Lung (tissue), 12 donors: Measurements from ENCODE around the gene P4HA3. TPM values are rescaled to one million over a fixed set of nuclear protein-coding genes. Genes with fewer than 3 reads are reported as not detected.
"Not testable (repeated sequence)": the region's sequence is repeated elsewhere in the genome, so short reads cannot be mapped to it uniquely, and the experiment has no call there.

Experiments
- ATAC-seq: fragments of 200-7000 bp; cut with Tn5 transposase; one replicate; pipeline ENCODE4 v1.9.1; 2020; ENCODE audit warnings: moderate number of reproducible peaks; ENCODE audit not compliant: insufficient read depth, low FRiP score
- DNase-seq, 3 donors: peaks; one replicate each; pipeline ENCODE4 v3.0.0-alpha.2; 2013 to 2017
- H3K27ac ChIP-seq, 2 donors: one replicate each; pipeline ENCODE4 v1.5.1; 2013; ENCODE audit warnings: mild to moderate bottlenecking in 2 of 2, moderate library complexity in 2 of 2, control low read depth in 1 of 2, inconsistent platforms in 1 of 2, low read depth in 1 of 2, low read length in 1 of 2
- H3K27me3 ChIP-seq, 3 donors: one replicate each; pipeline ENCODE4 v1.5.1; 2013; ENCODE audit warnings: low read length in 2 of 3; ENCODE audit not compliant: control insufficient read depth in 3 of 3, insufficient read depth in 3 of 3
- H3K36me3 ChIP-seq, 4 donors: one replicate each; pipeline ENCODE4 v1.5.1; 2013; ENCODE audit warnings: low read length in 4 of 4, mild to moderate bottlenecking in 1 of 4, moderate library complexity in 1 of 4; ENCODE audit not compliant: control insufficient read depth in 4 of 4, insufficient read depth in 4 of 4
- H3K4me1 ChIP-seq, 5 donors: one replicate each; pipeline ENCODE4 v1.5.1; 2013; ENCODE audit warnings: low read length in 5 of 5, mild to moderate bottlenecking in 2 of 5, moderate library complexity in 1 of 5; ENCODE audit not compliant: control insufficient read depth in 5 of 5, insufficient read depth in 5 of 5
- H3K4me3 ChIP-seq: one replicate; pipeline ENCODE4 v1.5.1; 2013; ENCODE audit warnings: mild to moderate bottlenecking, control low read depth, moderate library complexity
- H3K9ac ChIP-seq, 2 donors: one replicate each; pipeline ENCODE4 v1.5.1; 2013; ENCODE audit warnings: low read length in 2 of 2, control low read depth in 1 of 2; ENCODE audit not compliant: insufficient read depth in 1 of 2
- H3K9me3 ChIP-seq, 4 donors: one replicate each; pipeline ENCODE4 v1.5.1; 2013; ENCODE audit warnings: low read length in 3 of 4, mild to moderate bottlenecking in 1 of 4, moderate library complexity in 1 of 4; ENCODE audit not compliant: control insufficient read depth in 4 of 4, insufficient read depth in 3 of 4
- CTCF ChIP-seq: IDR thresholded peaks from 2 replicates; pipeline ENCODE4 v1.5.1; 2012; ENCODE audit warnings: mild to moderate bottlenecking; ENCODE audit errors: control extremely low read depth, extremely low read depth
- WGBS, 2 donors: extraction: QIAGEN DNeasy Blood & Tissue Kit; methylation state at CpG; one replicate each; pipeline ENCODE4 v1.1.7; 2013; 5-methylcytosine and 5-hydroxymethylcytosine counted together
- polyA plus RNA-seq, 2 donors: library from polyadenylated mRNA; stranded (reverse); fragments of 200-250 nt; gene quantifications; one replicate each; pipeline ENCODE4 v1.2.1, GENCODE V29; 2013
- total RNA-seq, 2 donors: library from RNA; depleted of rRNA in 1 of 2; stranded (reverse); fragments of >200 nt in 1 of 2; gene quantifications; one replicate each; pipeline ENCODE4 v1.2.1, GENCODE V29; 2014 to 2021
- donor health status: control.
- donor health status: control.
- donor health status: Bipolar disorder and iron deficiency.
- donor health status: healthy.
- donor health status: DM: yes; HTN: yes; CAD: no.

Gene P4HA3
- total and polyA plus RNA-seq, 4 donors: 0.40 to 3.3 (median 0.99) TPM

- H3K9me3 ChIP-seq: no peaks in the 10 kb centered on the region
- no peak for TF ChIP-seq CTCF
Measured at GRCh38 chr11:74339619-74340018, 28.2 kb upstream of the P4HA3 start.

GRCh38 chr11:74338963-74339362 lies 27.5 kb upstream of the P4HA3 start:
- Histone ChIP-seq H3K27ac (no peak overlapping the region), H3K9ac (no peak overlapping the region), H3K9me3 (no peaks in the 10 kb centered on the region), H3K4me1 (peaks cover 0 to 6% (median 0%) of the 10 kb centered on the region in 5 donors), H3K27me3 (no peaks in the 10 kb centered on the region), H3K36me3 (peaks cover 1 to 6% (median 3%) of the 10 kb centered on the region in 4 donors), H3K4me3 (no peak overlapping the region)
- TF ChIP-seq CTCF: no peak
- WGBS, 2 donors: 59 to 82% methylated on average over 6 of the region's 6 CpGs
- ATAC-seq (no peak), DNase-seq (no peak)

More at GRCh38 chr11:74339619-74340018, 28.2 kb upstream of the P4HA3 start:
- Histone ChIP-seq H3K4me1 (peaks cover 0 to 6% (median 0%) of the 10 kb centered on the region in 5 donors), H3K9ac (no peak overlapping the region), H3K27ac (no peak overlapping the region), H3K27me3 (no peaks in the 10 kb centered on the region), H3K36me3 (peaks cover 1 to 6% (median 3%) of the 10 kb centered on the region in 4 donors), H3K4me3 (no peak overlapping the region)
- DNase-seq (no peak), ATAC-seq (no peak)

GRCh38 chr11:74333193-74333592 lies 21.8 kb upstream of the P4HA3 start:
- Histone ChIP-seq H3K4me1 (peaks cover 0 to 15% (median 2%) of the 10 kb centered on the region in 5 donors), H3K27ac (no peak overlapping the region), H3K36me3 (peaks cover 0 to 3% (median 3%) of the 10 kb centered on the region in 4 donors), H3K9me3 (no peaks in the 10 kb centered on the region), H3K9ac (no peak overlapping the region), H3K27me3 (no peaks in the 10 kb centered on the region), H3K4me3 (no peak overlapping the region)
- ATAC-seq: no peak
- no peak for TF ChIP-seq CTCF
- WGBS, 2 donors: 90 to 93% methylated on average over 1 of the region's 1 CpG
- no peak for DNase-seq

GRCh38 chr11:74332291-74332690 lies 20.9 kb upstream of the P4HA3 start:
- ATAC-seq (no peak), DNase-seq (no peak)
- no peak for TF ChIP-seq CTCF
- Histone ChIP-seq H3K9me3 (no peaks in the 10 kb centered on the region), H3K27me3 (no peaks in the 10 kb centered on the region), H3K9ac (no peak overlapping the region), H3K4me3 (no peak overlapping the region), H3K36me3 (peaks cover 0 to 3% (median under 1%) of the 10 kb centered on the region in 4 donors), H3K4me1 (peaks cover 0 to 15% (median 2%) of the 10 kb centered on the region in 5 donors), H3K27ac (no peak overlapping the region)
- 97 to 98% methylated on average over 1 of the region's 1 CpG for WGBS, 2 donors

- not testable (repeated sequence) for H3K27me3 ChIP-seq, H3K27ac ChIP-seq, H3K4me3 ChIP-seq, H3K9me3 ChIP-seq, ATAC-seq, H3K36me3 ChIP-seq, H3K9ac ChIP-seq, DNase-seq
- WGBS, 2 donors: 69 to 85% methylated on average over 6 of the region's 6 CpGs
- peaks cover 3 to 27% (median 5%) of the 10 kb centered on the region in 5 donors for H3K4me1 ChIP-seq
Measured at GRCh38 chr11:74331000-74331399, 19.6 kb upstream of the P4HA3 start.
